ENCODE results near the gene LRRC15.

- no peak for TF ChIP-seq CTCF (IDR thresholded peaks at IDR 0.05; ENCODE audit: low read depth, low read length)
- TF ChIP-seq MYC (IDR thresholded peaks at IDR 0.05; ENCODE audit: low read depth, low read length), result no peak
These were observed 14.2 kb downstream of the LRRC15 start for GRCh38 chr3:194355379-194355778.

Data from NB4 (cell line).